ENCODE results near the gene POTED.
"Not testable (repeated sequence)": the region's sequence is repeated elsewhere in the genome, so short reads cannot be mapped to it uniquely, and the experiment has no call there.

DNA sequence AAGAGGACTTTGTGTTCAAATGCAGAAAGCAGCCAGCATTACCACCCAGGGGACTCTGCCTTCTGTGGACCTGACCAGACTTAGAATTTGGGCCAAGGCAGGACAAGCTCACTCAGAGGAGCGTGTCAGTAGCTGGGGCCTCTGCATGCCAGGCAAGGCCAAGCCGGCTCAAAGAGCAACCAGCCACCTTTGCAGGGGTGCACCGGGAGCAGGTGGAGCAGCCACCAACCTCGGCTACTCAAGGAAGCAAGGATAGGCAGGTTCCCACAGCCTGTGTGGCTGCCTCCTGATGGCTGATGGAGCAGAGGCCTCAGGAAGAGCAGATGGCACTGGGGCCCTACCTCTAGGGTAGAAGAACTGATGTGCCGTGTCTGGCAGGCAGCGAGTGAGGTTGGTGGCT, 42.2 kb downstream of the POTED start:
- TF ChIP-seq, protein P1, sequence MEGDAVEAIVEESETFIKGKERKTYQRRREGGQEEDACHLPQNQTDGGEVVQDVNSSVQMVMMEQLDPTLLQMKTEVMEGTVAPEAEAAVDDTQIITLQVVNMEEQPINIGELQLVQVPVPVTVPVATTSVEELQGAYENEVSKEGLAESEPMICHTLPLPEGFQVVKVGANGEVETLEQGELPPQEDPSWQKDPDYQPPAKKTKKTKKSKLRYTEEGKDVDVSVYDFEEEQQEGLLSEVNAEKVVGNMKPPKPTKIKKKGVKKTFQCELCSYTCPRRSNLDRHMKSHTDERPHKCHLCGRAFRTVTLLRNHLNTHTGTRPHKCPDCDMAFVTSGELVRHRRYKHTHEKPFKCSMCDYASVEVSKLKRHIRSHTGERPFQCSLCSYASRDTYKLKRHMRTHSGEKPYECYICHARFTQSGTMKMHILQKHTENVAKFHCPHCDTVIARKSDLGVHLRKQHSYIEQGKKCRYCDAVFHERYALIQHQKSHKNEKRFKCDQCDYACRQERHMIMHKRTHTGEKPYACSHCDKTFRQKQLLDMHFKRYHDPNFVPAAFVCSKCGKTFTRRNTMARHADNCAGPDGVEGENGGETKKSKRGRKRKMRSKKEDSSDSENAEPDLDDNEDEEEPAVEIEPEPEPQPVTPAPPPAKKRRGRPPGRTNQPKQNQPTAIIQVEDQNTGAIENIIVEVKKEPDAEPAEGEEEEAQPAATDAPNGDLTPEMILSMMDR (IDR thresholded peaks at IDR 0.05) = not testable (repeated sequence)
- not testable (repeated sequence) for TF ChIP-seq EP300, POLR2AphosphoS5, POLR2A (IDR thresholded peaks at IDR 0.05)

All from upper lobe of left lung (tissue), 4 donors.